Ovary (tissue), 9 donors: ENCODE data around the gene DAAM1. TPM values are rescaled to one million over a fixed set of nuclear protein-coding genes. Genes with fewer than 3 reads are reported as not detected.

Experiments used
- DNase-seq, 5 donors: peaks; one replicate each; pipeline ENCODE4 v3.0.0-alpha.2; 2019 to 2020
- H3K27ac ChIP-seq, 2 donors: fragments of 200-600 bp; one replicate each; pipeline versions ENCODE4 v1.5.1 to v1.8.0; 2019 to 2022
- H3K27me3 ChIP-seq: fragments of 200-600 bp; one replicate; pipeline ENCODE4 v1.8.0; 2022
- H3K36me3 ChIP-seq: fragments of 200-600 bp; sonication (generic); one replicate; pipeline ENCODE4 v1.5.1; 2019
- H3K4me1 ChIP-seq: one replicate; pipeline ENCODE4 v1.8.1; 2013; ENCODE audit warnings: mild to moderate bottlenecking, moderate library complexity; ENCODE audit not compliant: insufficient read depth
- H3K4me3 ChIP-seq: fragments of 200-600 bp; sonication (generic); one replicate; pipeline ENCODE4 v1.5.1; 2017
- H3K9me3 ChIP-seq, 2 donors: fragments of 200-600 bp in 1 of 2; sonication (generic) in 1 of 2; one replicate each; pipeline versions ENCODE4 v1.5.1 to v1.8.1; 2013 to 2019; ENCODE audit warnings: mild to moderate bottlenecking in 1 of 2, moderate library complexity in 1 of 2
- CTCF ChIP-seq, 3 donors: fragments of 450-650 bp in 2 of 3; fragments of 200-600 bp in 1 of 3; IDR thresholded peaks; one replicate each; pipeline versions ENCODE4 v1.5.1 to v1.8.0; 2016 to 2022; ENCODE audit warnings: antibody characterized with exemption in 3 of 3, mild to moderate bottlenecking in 1 of 3
- EP300 ChIP-seq: sonication (generic); formaldehyde crosslinking; IDR thresholded peaks from one replicate; pipeline ENCODE4 v1.6.1; 2017; ENCODE audit warnings: antibody characterized with exemption
- POLR2A ChIP-seq: fragments of 450-650 bp; IDR thresholded peaks from one replicate; pipeline ENCODE4 v1.6.1; 2017; ENCODE audit warnings: antibody characterized with exemption, mild to moderate bottlenecking, moderate library complexity
- WGBS, 3 donors: extraction: QIAGEN DNeasy Blood & Tissue Kit in 1 of 3; methylation state at CpG; one replicate each; pipeline versions ENCODE4 v1.1.5 to v1.1.7; 2013 to 2017; 5-methylcytosine and 5-hydroxymethylcytosine counted together
- intact Hi-C, 4 donors: fragments of 100-400 bp; cut with DNase I; formaldehyde crosslinking; loops; one replicate each; pipeline versions ENCODE4 v1.11.0 to v1.15.1; 2022 to 2023
- polyA plus RNA-seq, 2 donors: library from polyadenylated mRNA; stranded (reverse); fragments of 200-250 nt in 1 of 2; fragments of 350-450 nt in 1 of 2; fragmentation: Illumina TruSeq in 1 of 2; extraction: RNeasy Lipid Tissue Mini Kit (QIAGEN cat#74804) in 1 of 2; gene quantifications; one replicate each; pipeline ENCODE4 v1.2.3, GENCODE V29; 2013 to 2014
- total RNA-seq, 7 donors: library from RNA; depleted of rRNA in 2 of 7; stranded (reverse); fragments of >200 nt in 2 of 7; fragmentation: NEBNext Ultra II Directional in 3 of 7; extraction: Animal tissue kit (Norgen Biotek cat#: 25700) in 3 of 7; gene quantifications; one replicate each; pipeline versions ENCODE4 v1.1.0 to v1.2.4, GENCODE V29; 2016 to 2023
- donor health status: DM: no; HTN: no; CAD: no; lungs with moderate emphysema.
- donor health status: DM: no; HTN: no; CAD: no.
- donor health status: Bipolar disorder and iron deficiency.
- donor health status: DM: yes; HTN: yes; CAD: no.
- donor health status: DM: no; HTN: no; CAD: no.
- donor health status: DM: yes; HTN: yes; CAD: no.

Gene DAAM1
- total and polyA plus RNA-seq, 9 donors: 19.0 to 83.3 (median 35.3) TPM

GRCh38 chr14:59407246-59408010 is 219.0 kb downstream of the DAAM1 start:
- Histone ChIP-seq H3K27me3 (no peaks in the 10 kb centered on the region), H3K4me1 (peaks cover 5% of the 10 kb centered on the region), H3K9me3 (no peaks in the 10 kb centered on the region), H3K27ac (peak overlapping the region in 1 of 2 donors; percentile 41), H3K36me3 (no peaks in the 10 kb centered on the region), H3K4me3 (no peak overlapping the region)
- intact Hi-C loops: no loop called here
- TF ChIP-seq CTCF (IDR thresholded peaks at IDR 0.05) (no peak), EP300 (no peak), POLR2A (no peak)
- WGBS, 3 donors: 33 to 50% (median 40%) methylated on average over 4 of the region's 4 CpGs
- DNase-seq: peak in 1 of 5 donors; percentile 46

- intact Hi-C loops: no loop called here
- H3K4me1 ChIP-seq: peaks cover 4% of the 10 kb centered on the region
- 85 to 93% (median 92%) methylated on average over 5 of the region's 5 CpGs for WGBS, 3 donors
Observed at GRCh38 chr14:59415836-59416602, 227.6 kb downstream of the DAAM1 start.

GRCh38 chr14:59417311-59417710 is 228.8 kb downstream of the DAAM1 start:
- no peak for TF ChIP-seq EP300
- intact Hi-C loops: no loop called here
- Histone ChIP-seq H3K4me3 (no peak overlapping the region), H3K9me3 (no peaks in the 10 kb centered on the region), H3K27me3 (no peaks in the 10 kb centered on the region), H3K27ac (no peak overlapping the region), H3K4me1 (peaks cover 4% of the 10 kb centered on the region), H3K36me3 (no peaks in the 10 kb centered on the region)
- 73 to 79% (median 78%) methylated on average over 6 of the region's 6 CpGs for WGBS, 3 donors
- DNase-seq: no peak

More at GRCh38 chr14:59415836-59416602, 227.6 kb downstream of the DAAM1 start:
- no peaks in the 10 kb centered on the region for H3K9me3 ChIP-seq
- H3K27me3 ChIP-seq: no peaks in the 10 kb centered on the region
- H3K4me3 ChIP-seq: no peak overlapping the region
- no peak overlapping the region for H3K27ac ChIP-seq
- H3K36me3 ChIP-seq: no peaks in the 10 kb centered on the region
- DNase-seq: no peak
- TF ChIP-seq CTCF (IDR thresholded peaks at IDR 0.05) (no peak), EP300 (no peak), POLR2A (no peak)

- Histone ChIP-seq H3K27ac (no peak overlapping the region), H3K27me3 (no peaks in the 10 kb centered on the region), H3K4me3 (no peak overlapping the region), H3K9me3 (no peaks in the 10 kb centered on the region), H3K36me3 (no peaks in the 10 kb centered on the region), H3K4me1 (peaks cover 4% of the 10 kb centered on the region)
- TF ChIP-seq EP300 (no peak), POLR2A (no peak), CTCF (IDR thresholded peaks at IDR 0.05) (no peak)
- no peak for DNase-seq
- intact Hi-C loops: no loop called here
- 29 to 46% (median 39%) methylated on average over 2 of the region's 2 CpGs for WGBS, 3 donors
Observed at GRCh38 chr14:59419303-59419702, 230.8 kb downstream of the DAAM1 start.
